H1 (cell line): ENCODE results near the gene DLEC1. TPM values are rescaled to one million over a fixed set of nuclear protein-coding genes. Genes with fewer than 3 reads are reported as not detected.

Source experiments
- CTCF ChIA-PET: fragments of 300-600 bp; sonication (Branson Sonifier 250); formaldehyde crosslinking; loops from one replicate; lab custom pipeline; 2021; ENCODE audit not compliant: partially characterized antibody; lab: Charles Lee
- POLR2A ChIA-PET: fragments of 300-600 bp; sonication (Branson Sonifier 250); formaldehyde crosslinking; loops from one replicate; lab custom pipeline; 2021; ENCODE audit warnings: inconsistent platforms; ENCODE audit not compliant: partially characterized antibody; lab: Charles Lee
- DNase-seq, 2 experiments: peaks; one replicate each; pipeline versions ENCODE4 v3.0.0 to v3.0.0-alpha.2; 2010 to 2022; ENCODE audit warnings: low spot score in 2 of 2, low read depth in 1 of 2, mixed read lengths in 1 of 2
- FAIRE-seq: peaks from 2 replicates; lab custom pipeline; 2011; peaks lifted over from hg19 to GRCh38; lab: Jason Lieb, UNC
- H2AFZ ChIP-seq: 2 replicates; pipeline ENCODE4 v1.8.1; 2012; ENCODE audit warnings: low read length, inconsistent platforms
- H2AK5ac ChIP-seq: 2 replicates; pipeline ENCODE4 v1.6.1; 2013; ENCODE audit warnings: low read depth, low read length
- H2BK120ac ChIP-seq: replicated peaks from 2 replicates; pipeline ENCODE3; 2013; ENCODE audit warnings: low read depth, low read length, inconsistent platforms
- H2BK12ac ChIP-seq: 2 replicates; pipeline ENCODE4 v1.6.1; 2013; ENCODE audit warnings: low read depth, low read length
- H2BK15ac ChIP-seq: 2 replicates; pipeline ENCODE4 v1.6.1; 2013; ENCODE audit warnings: low read length
- H2BK20ac ChIP-seq: 2 replicates; pipeline ENCODE4 v1.6.1; 2013; ENCODE audit warnings: low read length
- H2BK5ac ChIP-seq: 2 replicates; pipeline ENCODE4 v1.6.1; 2013; ENCODE audit warnings: low read depth, low read length
- H3K14ac ChIP-seq: 2 replicates; pipeline ENCODE4 v1.6.1; 2013; ENCODE audit warnings: inconsistent platforms; ENCODE audit not compliant: insufficient read length
- H3K18ac ChIP-seq: 2 replicates; pipeline ENCODE4 v1.6.1; 2013; ENCODE audit warnings: low read length; ENCODE audit errors: extremely low read depth
- H3K23ac ChIP-seq: 2 replicates; pipeline ENCODE4 v1.6.1; 2013; ENCODE audit warnings: inconsistent platforms; ENCODE audit not compliant: insufficient read length
- H3K23me2 ChIP-seq: 2 replicates; pipeline ENCODE4 v1.6.1; 2013; ENCODE audit warnings: low read depth, low read length
- H3K27ac ChIP-seq: 2 replicates; pipeline ENCODE4 v1.6.1; 2011; ENCODE audit warnings: low read depth, low read length, inconsistent platforms
- H3K27me3 ChIP-seq, 4 experiments: replicated peaks in 1 of 4; 1 replicate in 1 of 4; 2 replicates in 3 of 4; pipeline versions ENCODE4 v1.6.1 to v1.8.1; 2011 to 2013; ENCODE audit warnings: low read length in 3 of 4, mild to moderate bottlenecking in 3 of 4, inconsistent platforms in 2 of 4, mixed read lengths in 2 of 4, moderate library complexity in 1 of 4; ENCODE audit not compliant: control insufficient read depth in 3 of 4, insufficient read depth in 3 of 4; ENCODE audit errors: extremely low read depth in 1 of 4
- H3K36me3 ChIP-seq, 4 experiments: 2 replicates each; pipeline versions ENCODE4 v1.6.1 to v1.8.1; 2011 to 2013; ENCODE audit warnings: mild to moderate bottlenecking in 4 of 4, low read length in 3 of 4, moderate library complexity in 2 of 4, control low read depth in 1 of 4, inconsistent platforms in 1 of 4; ENCODE audit not compliant: insufficient read depth in 4 of 4, control insufficient read depth in 2 of 4
- H3K4ac ChIP-seq: replicated peaks from 2 replicates; pipeline ENCODE3; 2013; ENCODE audit warnings: low read length, low read depth, mixed read lengths, inconsistent platforms; ENCODE audit not compliant: insufficient read length
- H3K4me1 ChIP-seq, 4 experiments: replicated peaks in 1 of 4; 1 replicate in 1 of 4; 2 replicates in 3 of 4; pipeline versions ENCODE4 v1.6.1 to v1.8.1; 2011 to 2013; ENCODE audit warnings: low read length in 3 of 4, inconsistent platforms in 2 of 4, mixed read lengths in 1 of 4; ENCODE audit not compliant: insufficient read depth in 4 of 4, control insufficient read depth in 3 of 4
- H3K4me2 ChIP-seq, 2 experiments: 2 replicates each; pipeline versions ENCODE4 v1.6.1 to v1.8.1; 2011 to 2013; ENCODE audit warnings: low read depth in 2 of 2, low read length in 2 of 2, control low read depth in 1 of 2, inconsistent platforms in 1 of 2, mild to moderate bottlenecking in 1 of 2; ENCODE audit not compliant: insufficient read depth in 1 of 2
- H3K4me3 ChIP-seq, 4 experiments: fragments of 200-600, 300-600 bp in 1 of 4; sonication (generic), shearing (Covaris generic), sonication (Bioruptor Twin) in 1 of 4; 2 replicates each; pipeline versions ENCODE4 v1.5.1 to v1.8.1; 2011 to 2016; ENCODE audit warnings: low read length in 4 of 4, low read depth in 3 of 4, control low read depth in 2 of 4, inconsistent platforms in 2 of 4, mild to moderate bottlenecking in 2 of 4, mixed read lengths in 1 of 4, moderate library complexity in 1 of 4; ENCODE audit not compliant: insufficient read depth in 2 of 4; ENCODE audit errors: extremely low read depth in 1 of 4
- H3K56ac ChIP-seq: replicated peaks from 2 replicates; pipeline ENCODE3; 2013; ENCODE audit warnings: low read depth, mild to moderate bottlenecking, mixed read lengths, low read length, inconsistent platforms; ENCODE audit not compliant: insufficient read length
- H3K79me1 ChIP-seq: 2 replicates; pipeline ENCODE4 v1.6.1; 2013; ENCODE audit warnings: low read depth, low read length, control low read depth
- H3K79me2 ChIP-seq, 2 experiments: 2 replicates each; pipeline versions ENCODE4 v1.6.1 to v1.8.1; 2012 to 2013; ENCODE audit warnings: low read length in 2 of 2, mild to moderate bottlenecking in 2 of 2, inconsistent platforms in 1 of 2; ENCODE audit not compliant: insufficient read depth in 2 of 2, control insufficient read depth in 1 of 2
- H3K9ac ChIP-seq, 4 experiments: replicated peaks in 1 of 4; 1 replicate in 1 of 4; 2 replicates in 3 of 4; pipeline versions ENCODE4 v1.6.1 to v1.8.1; 2011 to 2013; ENCODE audit warnings: low read depth in 3 of 4, low read length in 3 of 4, control low read depth in 2 of 4, mild to moderate bottlenecking in 2 of 4, moderate library complexity in 2 of 4, inconsistent platforms in 1 of 4; ENCODE audit errors: extremely low read depth in 1 of 4
- H3K9me3 ChIP-seq, 2 experiments: 2 replicates each; pipeline versions ENCODE4 v1.6.1 to v1.8.1; 2012 to 2013; ENCODE audit warnings: mild to moderate bottlenecking in 2 of 2, moderate library complexity in 2 of 2, control low read depth in 1 of 2, inconsistent platforms in 1 of 2, low read depth in 1 of 2, low read length in 1 of 2, mixed read lengths in 1 of 2; ENCODE audit not compliant: insufficient read depth in 2 of 2
- H4K20me1 ChIP-seq, 2 experiments: replicated peaks in 1 of 2; 2 replicates each; pipeline versions ENCODE3 to v1.8.1; 2011 to 2013; ENCODE audit warnings: inconsistent platforms in 2 of 2, low read length in 2 of 2, mild to moderate bottlenecking in 1 of 2; ENCODE audit not compliant: insufficient read depth in 2 of 2, control insufficient read depth in 1 of 2
- H4K5ac ChIP-seq: 2 replicates; pipeline ENCODE4 v1.6.1; 2013; ENCODE audit warnings: low read length, low read depth, mixed read lengths, inconsistent platforms; ENCODE audit not compliant: insufficient read length
- H4K8ac ChIP-seq: 2 replicates; pipeline ENCODE4 v1.8.0; 2013; ENCODE audit warnings: mild to moderate bottlenecking, moderate library complexity, low read length, inconsistent platforms; ENCODE audit not compliant: insufficient read depth; ENCODE audit errors: extremely low read depth
- H4K91ac ChIP-seq: replicated peaks from 2 replicates; pipeline ENCODE3; 2013; ENCODE audit warnings: low read length, mixed read lengths, inconsistent platforms; ENCODE audit not compliant: insufficient read length
- BACH1 ChIP-seq: IDR thresholded peaks from 2 replicates; pipeline ENCODE4 v1.6.1; 2012; ENCODE audit warnings: low read length, improper control_type of control experiment
- EZH2 ChIP-seq: fragments of 200-600 bp; sonication (generic); IDR thresholded peaks from 2 replicates; pipeline ENCODE4 v1.7.1; 2012; ENCODE audit warnings: low read depth, mild to moderate bottlenecking, moderate library complexity, low read length, inconsistent platforms; ENCODE audit not compliant: severe bottlenecking
- GABPA ChIP-seq: IDR thresholded peaks from 2 replicates; pipeline ENCODE4 v1.6.1; 2011; ENCODE audit warnings: mild to moderate bottlenecking, low read length, moderate library complexity, borderline replicate concordance; ENCODE audit not compliant: insufficient read depth
- MAFK ChIP-seq: IDR thresholded peaks from 2 replicates; pipeline ENCODE4 v1.6.1; 2012; ENCODE audit warnings: low read depth, mild to moderate bottlenecking, improper control_type of control experiment, low read length
- POLR2AphosphoS5 ChIP-seq: IDR thresholded peaks from 2 replicates; pipeline ENCODE4 v1.6.1; 2011; ENCODE audit warnings: low read depth, low read length
- RAD21 ChIP-seq, 2 experiments: IDR thresholded peaks in 1 of 2; conservative IDR thresholded peaks in 1 of 2; 2 replicates each; pipeline ENCODE4 v1.6.1; 2011; ENCODE audit warnings: low read depth in 2 of 2, low read length in 2 of 2, improper control_type of control experiment in 1 of 2, inconsistent platforms in 1 of 2, mild to moderate bottlenecking in 1 of 2, moderate library complexity in 1 of 2
- RNF2 ChIP-seq: fragments of 200-900, 300-1000 bp; sonication (generic); IDR thresholded peaks from 2 replicates; pipeline ENCODE4 v1.7.1; 2016; ENCODE audit warnings: borderline replicate concordance, low read depth, mild to moderate bottlenecking, antibody characterized with exemption, low read length; ENCODE audit not compliant: poor library complexity, severe bottlenecking; ENCODE audit errors: missing control alignments
- SUZ12 ChIP-seq: fragments of 200-600 bp; sonication (generic); IDR thresholded peaks from 2 replicates; pipeline ENCODE4 v1.6.1; 2012; ENCODE audit warnings: mild to moderate bottlenecking, inconsistent platforms, low read length, moderate library complexity, mixed read lengths
- WGBS, 2 experiments: shearing (Covaris generic) in 1 of 2; methylation state at CpG; one replicate each; pipeline versions ENCODE4 v1.1.6 to v1.1.7; 2013 to 2015; ENCODE audit warnings: low lambda C conversion rate in 2 of 2, mixed read lengths in 2 of 2, inconsistent platforms in 1 of 2, low coverage in 1 of 2, missing lambda C conversion rate in 1 of 2; ENCODE audit not compliant: insufficient replicate concordance in 2 of 2, insufficient coverage in 1 of 2, insufficient read length in 1 of 2; ENCODE audit errors: extremely low coverage in 1 of 2, missing lambda C conversion rate in 1 of 2; 5-methylcytosine and 5-hydroxymethylcytosine counted together
- polyA plus RNA-seq, 7 experiments: library from polyadenylated mRNA; depleted of rRNA in 3 of 7; stranded (reverse) in 5 of 7; unstranded in 2 of 7; fragments of >200 nt in 5 of 7; fragments of 200-250 nt in 2 of 7; gene quantifications; 1 replicate in 5 of 7; 2 replicates in 1 of 7; 4 replicates in 1 of 7; pipeline versions ENCODE4 v1.2.1 to v1.2.3, GENCODE V29; 2011 to 2013; ENCODE audit warnings: missing spikeins in 2 of 7, mixed read lengths in 2 of 7
- total RNA-seq: library from RNA; stranded (reverse); fragmentation: NEBNext Ultra II Directional; extraction: Animal tissue kit (Norgen Biotek cat#: 25700); gene quantifications from 2 replicates; pipeline ENCODE4 v1.2.1, GENCODE V29; 2021
- TF ChIP-seq, protein P1 (sequence below), 3 experiments: IDR thresholded peaks; 1 replicate in 2 of 3; 2 replicates in 1 of 3; pipeline versions ENCODE4 v1.5.1 to v1.6.1; 2011; ENCODE audit warnings: low read length in 3 of 3, mild to moderate bottlenecking in 3 of 3, inconsistent platforms in 2 of 3, low read depth in 1 of 3, moderate library complexity in 1 of 3; ENCODE audit not compliant: insufficient read depth in 1 of 3; ENCODE audit errors: control extremely low read depth in 1 of 3

The DLEC1 gene
- total and polyA plus RNA-seq, 2 of the 8 experiments (the other 6 are each of a cell fraction or from before 2014, with no cell fraction given) = 0.26 to 0.76 TPM

DNA sequence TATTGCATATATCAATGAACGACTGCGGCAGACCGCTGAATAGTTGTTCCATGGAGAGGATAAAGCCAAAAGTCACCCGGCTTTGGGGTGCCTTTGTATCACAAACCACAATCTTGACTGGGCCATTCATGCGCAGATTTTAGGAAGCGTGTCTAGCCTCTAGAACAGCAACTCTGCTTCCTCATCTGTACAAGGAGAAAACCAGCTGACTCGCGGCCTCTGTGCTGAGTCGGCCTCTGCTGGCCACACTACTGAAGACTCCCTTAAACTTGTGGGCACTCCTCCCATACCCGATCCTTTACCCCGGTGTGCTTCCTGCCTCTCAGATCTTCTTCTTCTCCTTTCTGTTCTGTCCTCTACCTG, 872 bp downstream of the DLEC1 start:
- H3K23ac ChIP-seq = no peak overlapping the region
- no peaks in the 10 kb centered on the region for H4K20me1 ChIP-seq
- FAIRE-seq = no peak
- no peak overlapping the region for H4K5ac ChIP-seq
- H3K4ac ChIP-seq = no peak overlapping the region
- no peak overlapping the region for H2BK120ac ChIP-seq
- H2BK5ac ChIP-seq = no peak overlapping the region
- H3K23me2 ChIP-seq = peaks cover 7% of the 10 kb centered on the region; the same call in 1 of the 2 replicates
- no peak overlapping the region for H2BK15ac ChIP-seq
- H3K56ac ChIP-seq = no peak overlapping the region
- no peak overlapping the region for H3K14ac ChIP-seq
- H2AFZ ChIP-seq = no peak overlapping the region
- peak overlapping the region in 3 of 4 experiments; percentile 62 to 75 (median 62); a peak in 5 of 8 replicates for H3K4me3 ChIP-seq
- ChIA-PET POLR2A (interaction anchor here (1.0 kb wide), 1 partner anchor 36 kb away, joined by 3 read pairs; no protein-coding TSS in a partner anchor), CTCF (interaction anchor here (1.1 to 2.1 kb wide), 6 partner anchors 12 to 216 kb away, joined by 3 to 6 read pairs (median 3); no protein-coding TSS in a partner anchor)
- WGBS, 2 experiments = 57% methylated on average over 11 of the region's 11 CpGs; no CpG with 5 or more reads in 1 of the 2 experiments
- no peak overlapping the region for H2BK12ac ChIP-seq
- no peak overlapping the region for H3K9ac ChIP-seq
- H4K91ac ChIP-seq = no peak overlapping the region
- DNase-seq = peak in 1 of 2 experiments; percentile 55
- H3K36me3 ChIP-seq = no peaks in the 10 kb centered on the region
- H2AK5ac ChIP-seq = no peak overlapping the region
- H3K27ac ChIP-seq = no peak overlapping the region
- peaks cover 2 to 5% (median 4%) of the 10 kb centered on the region in 4 experiments; a peak in 4 of 7 replicates for H3K4me1 ChIP-seq
- no peaks in the 10 kb centered on the region for H3K79me2 ChIP-seq
- H3K18ac ChIP-seq = no peak overlapping the region
- H3K4me2 ChIP-seq = peak overlapping the region; percentile 62 to 96
- H3K9me3 ChIP-seq = no peaks in the 10 kb centered on the region
- no peak overlapping the region for H4K8ac ChIP-seq
- no peaks in the 10 kb centered on the region for H3K79me1 ChIP-seq
- H3K27me3 ChIP-seq = peaks cover 6 to 19% (median 17%) of the 10 kb centered on the region in 4 experiments
- no peak overlapping the region for H2BK20ac ChIP-seq
- TF ChIP-seq SUZ12 (peak; percentile 66; the same call in 1 of the 2 replicates), BACH1 (peak; percentile 64; the same call in 1 of the 2 replicates), RAD21 (IDR thresholded peaks at IDR 0.05 in 1 of 2, conservative IDR thresholded peaks at IDR 0.05 in 1 of 2; ENCODE audit: low read depth in 2 of 2, low read length in 2 of 2) (peak in 1 of 2 experiments; percentile 31; a peak in 3 of 4 replicates), RNF2 (no peak), POLR2AphosphoS5 (no peak), EZH2 (peak; percentile 35), GABPA (no peak), MAFK (peak; percentile 14; the same call in 1 of the 2 replicates)
- TF ChIP-seq, protein P1, sequence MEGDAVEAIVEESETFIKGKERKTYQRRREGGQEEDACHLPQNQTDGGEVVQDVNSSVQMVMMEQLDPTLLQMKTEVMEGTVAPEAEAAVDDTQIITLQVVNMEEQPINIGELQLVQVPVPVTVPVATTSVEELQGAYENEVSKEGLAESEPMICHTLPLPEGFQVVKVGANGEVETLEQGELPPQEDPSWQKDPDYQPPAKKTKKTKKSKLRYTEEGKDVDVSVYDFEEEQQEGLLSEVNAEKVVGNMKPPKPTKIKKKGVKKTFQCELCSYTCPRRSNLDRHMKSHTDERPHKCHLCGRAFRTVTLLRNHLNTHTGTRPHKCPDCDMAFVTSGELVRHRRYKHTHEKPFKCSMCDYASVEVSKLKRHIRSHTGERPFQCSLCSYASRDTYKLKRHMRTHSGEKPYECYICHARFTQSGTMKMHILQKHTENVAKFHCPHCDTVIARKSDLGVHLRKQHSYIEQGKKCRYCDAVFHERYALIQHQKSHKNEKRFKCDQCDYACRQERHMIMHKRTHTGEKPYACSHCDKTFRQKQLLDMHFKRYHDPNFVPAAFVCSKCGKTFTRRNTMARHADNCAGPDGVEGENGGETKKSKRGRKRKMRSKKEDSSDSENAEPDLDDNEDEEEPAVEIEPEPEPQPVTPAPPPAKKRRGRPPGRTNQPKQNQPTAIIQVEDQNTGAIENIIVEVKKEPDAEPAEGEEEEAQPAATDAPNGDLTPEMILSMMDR (IDR thresholded peaks at IDR 0.05; ENCODE audit: control extremely low read depth in 1 of 3, insufficient read depth in 1 of 3, low read depth in 1 of 3, low read length in 3 of 3) = peak; percentile 22 to 46 (median 29); a peak in 3 of 4 replicates
